Measurements from ENCODE around the gene OR4C13.
"Not testable (repeated sequence)": the region's sequence is repeated elsewhere in the genome, so short reads cannot be mapped to it uniquely, and the experiment has no call there.

The OR4C13 gene

DNA sequence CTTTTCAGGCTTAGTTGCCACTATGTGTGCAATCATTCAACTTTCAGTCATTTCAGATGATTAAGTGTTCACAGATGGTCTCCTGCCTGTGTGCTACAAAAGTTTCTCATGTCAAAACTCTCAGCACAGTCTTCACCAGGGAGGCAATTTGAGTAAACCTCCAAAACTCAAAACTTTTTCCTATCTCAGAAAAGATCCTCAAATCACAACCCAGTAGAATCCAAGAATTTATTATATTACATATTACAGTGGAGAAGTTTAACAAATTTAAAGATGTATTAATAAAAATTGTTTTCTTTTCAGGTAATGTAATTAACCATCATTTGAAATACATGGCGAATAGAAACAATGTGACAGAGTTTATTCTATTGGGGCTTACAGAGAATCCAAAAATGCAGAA lies at the start of gene OR4C13:
Gene OR4C13, plus strand, starts transcription at position 301 of the 400 bp plus-strand sequence. Its CDS starts 32 bp downstream, at position 333.
- no peak for DNase-seq (ENCODE audit: low spot score)
- TF ChIP-seq, protein P1, sequence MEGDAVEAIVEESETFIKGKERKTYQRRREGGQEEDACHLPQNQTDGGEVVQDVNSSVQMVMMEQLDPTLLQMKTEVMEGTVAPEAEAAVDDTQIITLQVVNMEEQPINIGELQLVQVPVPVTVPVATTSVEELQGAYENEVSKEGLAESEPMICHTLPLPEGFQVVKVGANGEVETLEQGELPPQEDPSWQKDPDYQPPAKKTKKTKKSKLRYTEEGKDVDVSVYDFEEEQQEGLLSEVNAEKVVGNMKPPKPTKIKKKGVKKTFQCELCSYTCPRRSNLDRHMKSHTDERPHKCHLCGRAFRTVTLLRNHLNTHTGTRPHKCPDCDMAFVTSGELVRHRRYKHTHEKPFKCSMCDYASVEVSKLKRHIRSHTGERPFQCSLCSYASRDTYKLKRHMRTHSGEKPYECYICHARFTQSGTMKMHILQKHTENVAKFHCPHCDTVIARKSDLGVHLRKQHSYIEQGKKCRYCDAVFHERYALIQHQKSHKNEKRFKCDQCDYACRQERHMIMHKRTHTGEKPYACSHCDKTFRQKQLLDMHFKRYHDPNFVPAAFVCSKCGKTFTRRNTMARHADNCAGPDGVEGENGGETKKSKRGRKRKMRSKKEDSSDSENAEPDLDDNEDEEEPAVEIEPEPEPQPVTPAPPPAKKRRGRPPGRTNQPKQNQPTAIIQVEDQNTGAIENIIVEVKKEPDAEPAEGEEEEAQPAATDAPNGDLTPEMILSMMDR (IDR thresholded peaks at IDR 0.05; ENCODE audit: extremely low read depth, missing control alignments), result no peak

GRCh38 chr11:49911516-49911915 lies 40.7 kb upstream of the OR4C13 start:
- not testable (repeated sequence) for DNase-seq (ENCODE audit: low spot score)

DNA sequence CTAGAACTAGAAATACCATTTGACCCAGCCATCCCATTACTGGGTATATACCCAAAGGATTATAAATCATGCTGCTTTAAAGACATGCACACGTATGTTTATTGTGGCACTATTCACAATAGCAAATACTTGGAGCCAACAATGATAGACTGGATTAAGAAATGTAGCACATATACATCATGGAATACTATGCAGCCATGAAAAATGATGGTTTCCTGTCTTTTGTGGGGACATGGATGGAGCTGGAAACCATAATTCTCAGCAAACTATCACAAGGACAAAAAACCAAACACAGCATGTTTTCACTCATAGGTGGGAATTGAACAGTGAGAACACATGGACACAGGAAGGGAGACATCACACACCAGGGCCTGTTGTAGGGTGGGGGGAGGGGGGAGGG lies 3.5 kb upstream of the OR4C13 start:
- not testable (repeated sequence) for DNase-seq (ENCODE audit: low spot score)

GRCh38 chr11:49973439-49973838 lies 21.2 kb downstream of the OR4C13 start:
- DNase-seq (ENCODE audit: low spot score), result not testable (repeated sequence)

GRCh38 chr11:49982435-49982834 lies 30.2 kb downstream of the OR4C13 start, which contains the start of gene OR4C12:
TSS of gene OR4C12 (minus strand) at chr11:49982535. CDS start at chr11:49982501, 34 bp downstream.
- not testable (repeated sequence) for DNase-seq (ENCODE audit: low spot score)

- TF ChIP-seq, protein P1 (IDR thresholded peaks at IDR 0.05; ENCODE audit: extremely low read depth, missing control alignments), result no peak
- DNase-seq (ENCODE audit: low spot score), result no peak
Measured at GRCh38 chr11:49995565-49995964, 43.4 kb downstream of the OR4C13 start.

All from GM20000 (cell line).